GM19043 (cell line): ENCODE data around the gene SAMD1.
"Not testable (repeated sequence)": the region's sequence is repeated elsewhere in the genome, so short reads cannot be mapped to it uniquely, and the experiment has no call there.

Experiments used
- ATAC-seq: cut with Tn5 transposase; IDR thresholded peaks from one replicate; pipeline ENCODE4 v1.9.1; 2021; ENCODE audit warnings: low read depth; ENCODE audit not compliant: unreplicated experiment

Gene SAMD1

DNA sequence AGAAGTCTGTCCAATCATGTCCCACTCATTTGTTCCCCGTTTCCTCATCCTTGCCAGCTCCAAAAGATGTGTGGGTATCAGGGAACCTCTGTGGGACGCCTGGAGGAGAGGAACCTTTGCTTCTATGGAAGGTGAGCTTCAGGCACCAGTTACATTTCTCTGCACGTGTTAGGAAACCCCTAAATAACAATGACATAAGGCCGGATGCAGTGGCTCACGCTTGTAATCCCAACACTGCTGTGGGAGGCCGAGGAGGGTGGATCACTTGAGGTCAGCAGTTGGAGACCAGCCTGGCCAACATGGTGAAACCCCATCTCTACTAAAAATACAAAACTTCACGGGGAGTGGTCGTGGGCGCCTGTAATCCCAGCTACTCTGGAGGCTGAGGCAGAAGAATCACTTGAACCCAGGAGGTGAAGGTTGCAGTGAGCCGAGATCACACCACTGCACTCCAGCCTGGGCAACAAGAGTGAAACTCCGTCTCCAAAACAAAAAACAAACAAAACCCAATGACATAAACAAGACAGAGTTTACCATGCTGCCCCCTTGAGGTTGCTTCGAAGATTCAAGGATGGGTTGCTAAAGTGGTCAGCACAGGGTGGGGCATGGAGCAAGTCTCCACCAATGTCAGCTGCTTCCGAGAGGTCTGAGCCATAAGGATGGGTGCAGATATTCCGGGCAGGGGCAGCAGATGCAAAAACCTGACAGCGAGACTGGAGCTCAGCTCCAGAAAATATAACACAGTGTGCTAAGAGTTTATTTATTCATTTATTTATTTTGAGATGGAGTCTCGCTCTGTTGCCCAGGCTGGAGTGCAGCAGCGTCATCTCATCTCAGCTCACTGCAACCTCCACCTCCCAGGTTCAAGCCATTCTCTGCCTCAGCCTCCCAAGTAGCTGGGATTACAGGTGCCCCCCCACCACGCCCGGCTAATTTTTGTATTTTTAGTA is 47.6 kb downstream of the SAMD1 start:
- ATAC-seq: not testable (repeated sequence)

DNA sequence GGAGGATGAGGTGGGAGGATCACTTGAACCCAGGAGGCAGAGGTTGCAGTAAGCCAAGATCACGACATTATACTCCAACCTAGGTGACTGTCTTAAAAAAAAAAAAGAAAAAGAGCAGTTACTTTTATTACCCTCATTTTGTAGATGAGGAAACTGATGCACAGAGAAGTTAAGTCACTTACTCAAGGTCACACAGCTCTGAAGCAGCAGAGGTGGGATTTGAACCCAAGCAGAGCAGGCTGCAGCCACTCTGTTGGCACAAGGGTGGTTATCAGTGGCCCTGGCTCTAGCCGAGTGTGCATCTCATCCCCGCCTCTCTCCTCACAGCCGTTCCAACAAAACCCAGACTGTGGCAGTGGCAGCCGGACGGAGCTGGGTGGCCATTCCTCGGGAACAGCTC is 51.4 kb downstream of the SAMD1 start:
- ATAC-seq: no peak
